IMR-90 (cell line): ENCODE results near the gene CFAP58. TPM values are rescaled to one million over a fixed set of nuclear protein-coding genes. Genes with fewer than 3 reads are reported as not detected.

ENCODE experiments used
- ATAC-seq: fragments of 200-7000 bp; cut with Tn5 transposase; 2 replicates; pipeline ENCODE4 v1.9.1; 2020; ENCODE audit warnings: low read depth, mild to moderate bottlenecking, moderate library complexity
- BruUV-seq: library from RNA; stranded (reverse); fragments of 400-500 nt; replicated peaks from 2 replicates; lab custom pipeline; 2021; lab: Mats Ljungman, UMichigan
- CTCF ChIA-PET: fragments of 300-600 bp; formaldehyde crosslinking; extraction: SDS; loops from one replicate; lab custom pipeline; 2021; ENCODE audit warnings: antibody characterized with exemption; lab: Yijun Ruan, JAX
- POLR2A ChIA-PET: fragments of 300-600 bp; sonication (Branson Sonifier 250); formaldehyde crosslinking; loops from one replicate; lab custom pipeline; 2022; ENCODE audit warnings: antibody characterized with exemption; ENCODE audit not compliant: unreplicated experiment; lab: Charles Lee
- DNase-seq: peaks from one replicate; pipeline ENCODE4 v3.0.0; 2013
- H2AFZ ChIP-seq: replicated peaks from 2 replicates; pipeline ENCODE3; 2013; ENCODE audit warnings: low read length, mild to moderate bottlenecking; ENCODE audit not compliant: poor library complexity
- H2AK5ac ChIP-seq: 2 replicates; pipeline ENCODE4 v1.6.1; 2013; ENCODE audit warnings: low read depth, low read length, inconsistent platforms
- H2AK9ac ChIP-seq: replicated peaks from 2 replicates; pipeline ENCODE3; 2013; ENCODE audit warnings: mild to moderate bottlenecking, low read depth, low read length, moderate library complexity; ENCODE audit not compliant: poor library complexity
- H2BK120ac ChIP-seq: 2 replicates; pipeline ENCODE4 v1.6.1; 2013; ENCODE audit warnings: low read depth, low read length, inconsistent platforms
- H2BK15ac ChIP-seq: 3 replicates; pipeline ENCODE4 v1.6.1; 2013; ENCODE audit warnings: low read depth, low read length, inconsistent platforms
- H2BK20ac ChIP-seq: 2 replicates; pipeline ENCODE4 v1.6.1; 2013; ENCODE audit warnings: low read depth, mild to moderate bottlenecking, inconsistent platforms, low read length, moderate library complexity
- H2BK5ac ChIP-seq: 2 replicates; pipeline ENCODE4 v1.6.1; 2013; ENCODE audit warnings: mild to moderate bottlenecking, low read depth, low read length, inconsistent platforms; ENCODE audit not compliant: poor library complexity, severe bottlenecking
- H3K14ac ChIP-seq: replicated peaks from 2 replicates; pipeline ENCODE4 v1.6.1; 2013; ENCODE audit warnings: low read depth, low read length, inconsistent platforms
- H3K18ac ChIP-seq: 2 replicates; pipeline ENCODE4 v1.6.1; 2013; ENCODE audit warnings: low read depth, low read length, control low read depth
- H3K23ac ChIP-seq: 2 replicates; pipeline ENCODE4 v1.6.1; 2013; ENCODE audit warnings: low read depth, low read length, inconsistent platforms
- H3K27ac ChIP-seq: 2 replicates; pipeline ENCODE4 v1.5.1; 2013; ENCODE audit warnings: mild to moderate bottlenecking, control low read depth, low read length; ENCODE audit not compliant: insufficient read depth
- H3K27me3 ChIP-seq: 2 replicates; pipeline ENCODE4 v1.6.1; 2013; ENCODE audit warnings: low read length; ENCODE audit not compliant: control insufficient read depth, insufficient read depth
- H3K36me3 ChIP-seq: 2 replicates; pipeline ENCODE4 v1.6.1; 2013; ENCODE audit warnings: low read length, mixed read lengths; ENCODE audit not compliant: control insufficient read depth, insufficient read depth
- H3K4ac ChIP-seq: 2 replicates; pipeline ENCODE4 v1.6.1; 2013; ENCODE audit warnings: low read depth, low read length, inconsistent platforms
- H3K4me1 ChIP-seq: 2 replicates; pipeline ENCODE4 v1.6.1; 2013; ENCODE audit warnings: low read length, mixed read lengths; ENCODE audit not compliant: control insufficient read depth, insufficient read depth
- H3K4me2 ChIP-seq: 2 replicates; pipeline ENCODE4 v1.6.1; 2013; ENCODE audit warnings: low read depth, mild to moderate bottlenecking, control low read depth, low read length, moderate library complexity
- H3K4me3 ChIP-seq: 2 replicates; pipeline ENCODE4 v1.5.1; 2013; ENCODE audit warnings: low read depth, mild to moderate bottlenecking, control low read depth, low read length, moderate library complexity; ENCODE audit not compliant: insufficient read depth
- H3K56ac ChIP-seq: 2 replicates; pipeline ENCODE4 v1.6.1; 2013; ENCODE audit warnings: low read length, inconsistent platforms; ENCODE audit not compliant: insufficient read depth; ENCODE audit errors: extremely low read depth
- H3K79me1 ChIP-seq, 2 experiments: 2 replicates each; pipeline ENCODE4 v1.6.1; 2013; ENCODE audit warnings: low read length in 2 of 2, inconsistent platforms in 1 of 2, low read depth in 1 of 2
- H3K9ac ChIP-seq: 2 replicates; pipeline ENCODE4 v1.6.1; 2013; ENCODE audit warnings: low read depth, low read length, control low read depth
- H3K9me1 ChIP-seq: 2 replicates; pipeline ENCODE4 v1.6.1; 2013; ENCODE audit warnings: low read length, inconsistent platforms; ENCODE audit not compliant: insufficient read depth
- H3K9me3 ChIP-seq: 2 replicates; pipeline ENCODE4 v1.6.1; 2013; ENCODE audit warnings: low read length; ENCODE audit not compliant: control insufficient read depth, insufficient read depth
- H4K20me1 ChIP-seq: 2 replicates; pipeline ENCODE4 v1.6.1; 2013; ENCODE audit warnings: low read length, inconsistent platforms; ENCODE audit not compliant: insufficient read depth
- H4K5ac ChIP-seq: 2 replicates; pipeline ENCODE4 v1.6.1; 2013; ENCODE audit warnings: mild to moderate bottlenecking, low read depth, low read length, control low read depth
- H4K8ac ChIP-seq, 2 experiments: 2 replicates each; pipeline ENCODE4 v1.6.1; 2013; ENCODE audit warnings: low read depth in 2 of 2, low read length in 2 of 2, control low read depth in 1 of 2, inconsistent platforms in 1 of 2
- H4K91ac ChIP-seq: 2 replicates; pipeline ENCODE4 v1.6.1; 2013; ENCODE audit warnings: low read depth, low read length, inconsistent platforms; ENCODE audit not compliant: insufficient read depth
- CEBPB ChIP-seq: IDR thresholded peaks from 2 replicates; pipeline ENCODE4 v1.6.1; 2012; ENCODE audit warnings: low read depth, low read length, improper control_type of control experiment
- CHD1 ChIP-seq: IDR thresholded peaks from 2 replicates; pipeline ENCODE4 v1.6.1; 2012; ENCODE audit warnings: low read depth, low read length, improper control_type of control experiment
- ELK1 ChIP-seq: fragments of 150-350 bp; IDR thresholded peaks from 2 replicates; pipeline ENCODE4 v1.6.1; 2016; ENCODE audit warnings: low read depth, mild to moderate bottlenecking, low read length, moderate library complexity, borderline replicate concordance
- FOS ChIP-seq: fragments of 150-350 bp; IDR thresholded peaks from 2 replicates; pipeline ENCODE4 v1.6.1; 2016; ENCODE audit warnings: low read depth, low read length
- MAFK ChIP-seq: IDR thresholded peaks from 2 replicates; pipeline ENCODE4 v1.6.1; 2012; ENCODE audit warnings: low read depth, low read length, improper control_type of control experiment
- MAZ ChIP-seq: IDR thresholded peaks from 2 replicates; pipeline ENCODE4 v1.6.1; 2012; ENCODE audit warnings: low read depth, mild to moderate bottlenecking, low read length, improper control_type of control experiment, moderate library complexity, borderline replicate concordance
- MXI1 ChIP-seq: IDR thresholded peaks from 2 replicates; pipeline ENCODE4 v1.6.1; 2012; ENCODE audit warnings: low read depth, mild to moderate bottlenecking, low read length, moderate library complexity, borderline replicate concordance
- POLR2A ChIP-seq: IDR thresholded peaks from 2 replicates; pipeline ENCODE4 v1.6.1; 2012; ENCODE audit warnings: mild to moderate bottlenecking, low read depth, low read length
- RAD21 ChIP-seq: IDR thresholded peaks from 2 replicates; pipeline ENCODE4 v1.6.1; 2012; ENCODE audit warnings: low read length, improper control_type of control experiment
- RCOR1 ChIP-seq: IDR thresholded peaks from 2 replicates; pipeline ENCODE4 v1.6.1; 2012; ENCODE audit warnings: mild to moderate bottlenecking, low read length, improper control_type of control experiment; ENCODE audit not compliant: insufficient replicate concordance
- RFX5 ChIP-seq: IDR thresholded peaks from 2 replicates; pipeline ENCODE4 v1.8.0; 2012; ENCODE audit warnings: low read depth, mild to moderate bottlenecking, low read length, moderate library complexity
- SMC3 ChIP-seq: fragments of 150-350 bp; IDR thresholded peaks from 2 replicates; pipeline ENCODE4 v1.6.1; 2016; ENCODE audit warnings: low read depth, mild to moderate bottlenecking, antibody characterized with exemption, low read length, moderate library complexity
- USF2 ChIP-seq: fragments of 150-350 bp; IDR thresholded peaks from 2 replicates; pipeline ENCODE4 v1.6.1; 2017; ENCODE audit warnings: mild to moderate bottlenecking, antibody characterized with exemption, low read length, low read depth
- WGBS, 2 experiments: methylation state at CpG; one replicate each; pipeline versions ENCODE4 v1.1.5 to v1.1.7; 2013; ENCODE audit warnings: missing lambda C conversion rate in 2 of 2; ENCODE audit not compliant: insufficient read length in 1 of 2; ENCODE audit errors: extremely low coverage in 2 of 2; 5-methylcytosine and 5-hydroxymethylcytosine counted together
- dilution Hi-C: fragments of 300-500 bp; cut with HindIII; formaldehyde crosslinking; loops from one replicate; pipeline ENCODE4 v1.14.3; 2018; ENCODE audit warnings: low sequenced_read_pairs; ENCODE audit not compliant: unreplicated experiment
- in situ Hi-C: fragments of 300-500 bp; cut with MboI; formaldehyde crosslinking; loops from 3 replicates; pipeline ENCODE4 v1.14.3; 2019; ENCODE audit warnings: low sequenced_read_pairs, inconsistent platforms, mixed read lengths
- intact Hi-C: fragments of 100-400 bp; cut with micrococcal nuclease; formaldehyde crosslinking; loops from 2 replicates; pipeline ENCODE4 v1.10.0; 2022
- polyA plus RNA-seq, 3 experiments: library from polyadenylated mRNA; depleted of rRNA; stranded (reverse); fragments of >200 nt; gene quantifications; 2 replicates each; pipeline ENCODE4 v1.2.3, GENCODE V29; 2012; ENCODE audit warnings: low replicate concordance in 1 of 3
- total RNA-seq: library from RNA; depleted of rRNA; stranded (reverse); fragments of >200 nt; gene quantifications from 2 replicates; pipeline ENCODE4 v1.2.3, GENCODE V29; 2012

CFAP58 gene
- total and polyA plus RNA-seq, 2 of the 4 experiments (the other 2 are of a cell fraction) = 0.36 to 0.72 TPM

- Histone ChIP-seq H3K4me3 (no peak overlapping the region), H2AK5ac (0 out of 2 replicates have a peak overlapping the region, but pooled peaks have one; percentile 13), H4K8ac (no peak overlapping the region), H3K36me3 (no peaks in the 10 kb centered on the region), H3K27me3 (peaks cover 3% of the 10 kb centered on the region; the same call in 1 of the 2 replicates), H3K14ac (no peak overlapping the region), H3K23ac (no peak overlapping the region), H3K4me1 (peaks cover 7% of the 10 kb centered on the region; the same call in 1 of the 2 replicates), H4K5ac (no peak overlapping the region), H3K4me2 (no peak overlapping the region), H3K27ac (no peak overlapping the region), H3K9ac (no peak overlapping the region), H3K18ac (no peak overlapping the region), H3K4ac (0 out of 2 replicates have a peak overlapping the region, but pooled peaks have one; percentile 21), H3K79me1 (no peaks in the 10 kb centered on the region; a peak in 1 of 4 replicates), H2BK15ac (no peak overlapping the region), H4K20me1 (no peaks in the 10 kb centered on the region), H2BK5ac (peak overlapping the region; percentile 28), H2AK9ac (no peak overlapping the region), H3K9me3 (no peaks in the 10 kb centered on the region), H3K9me1 (peaks cover 5% of the 10 kb centered on the region; the same call in 1 of the 2 replicates), H4K91ac (no peak overlapping the region), H2BK20ac (no peak overlapping the region), H2AFZ (peak overlapping the region; percentile 35), H2BK120ac (peak overlapping the region; percentile 36; the same call in 1 of the 2 replicates), H3K56ac (no peak overlapping the region)
- DNase-seq (peak; percentile 75), ATAC-seq (no peak; the same call in 1 of the 2 replicates)
- dilution Hi-C loops = no loop called here
- CTCF ChIA-PET = interaction anchor here (0.8 to 2.1 kb wide), 7 partner anchors 46 to 77 kb away, joined by 3 to 17 read pairs (median 6); no protein-coding TSS in a partner anchor
- POLR2A ChIA-PET = no interaction called here
- in situ Hi-C loops = no loop called here
- WGBS, 2 experiments = no CpG with 5 or more reads among the region's 2 CpGs
- TF ChIP-seq ELK1 (no peak), POLR2A (no peak), USF2 (no peak), MAZ (no peak), FOS (peak; percentile 23; the same call in 1 of the 2 replicates), CEBPB (0 out of 2 replicates have a peak, but pooled peaks have one; percentile 4), RCOR1 (no peak), MXI1 (no peak), MAFK (no peak), CHD1 (no peak), RAD21 (no peak), SMC3 (no peak), RFX5 (no peak)
- intact Hi-C loops = loop anchor here (5.0 kb wide), 2 partner anchors 229 to 464 kb away; partner anchors contain the start of gene SFR1
- no TSS peak for BruUV-seq
Measured at GRCh38 chr10:104351061-104351702, 2.5 kb upstream of the CFAP58 start.
